GM18498 (cell line): ENCODE data around the gene POC1A.
"Not testable (repeated sequence)": the region's sequence is repeated elsewhere in the genome, so short reads cannot be mapped to it uniquely, and the experiment has no call there.

Source experiments
- ATAC-seq: cut with Tn5 transposase; IDR thresholded peaks from one replicate; pipeline ENCODE4 v1.9.1; 2021; ENCODE audit warnings: mild to moderate bottlenecking, moderate library complexity; ENCODE audit not compliant: unreplicated experiment

The POC1A gene

GRCh38 chr3:52153389-52154096 is 680 bp downstream of the POC1A start:
- peak; percentile 4 for ATAC-seq

GRCh38 chr3:52151991-52152390 is 2.2 kb downstream of the POC1A start:
- not testable (repeated sequence) for ATAC-seq

GRCh38 chr3:52150860-52151259 is 3.4 kb downstream of the POC1A start:
- ATAC-seq = no peak

GRCh38 chr3:52150357-52150756 is 3.9 kb downstream of the POC1A start:
- ATAC-seq = no peak

GRCh38 chr3:52149726-52150125 is 4.5 kb downstream of the POC1A start:
- no peak for ATAC-seq

- no peak for ATAC-seq
Measured at GRCh38 chr3:52149021-52149420, 5.2 kb downstream of the POC1A start.

- ATAC-seq = no peak
Measured at GRCh38 chr3:52147804-52148203, 6.4 kb downstream of the POC1A start.

- no peak for ATAC-seq
Measured at GRCh38 chr3:52146811-52147210, 7.4 kb downstream of the POC1A start.

- no peak for ATAC-seq
Measured at GRCh38 chr3:52146189-52146588, 8.0 kb downstream of the POC1A start.

- ATAC-seq = no peak
Measured at GRCh38 chr3:52145736-52146110, 8.5 kb downstream of the POC1A start.

- ATAC-seq = no peak
Measured at GRCh38 chr3:52144796-52145735, 9.2 kb downstream of the POC1A start.

- peak; percentile 50 for ATAC-seq
Measured at GRCh38 chr3:52144034-52144795, 10.0 kb downstream of the POC1A start.

- ATAC-seq = no peak
Measured at GRCh38 chr3:52143616-52144015, 10.6 kb downstream of the POC1A start.

GRCh38 chr3:52143156-52143555 is 11.1 kb downstream of the POC1A start:
- no peak for ATAC-seq

- no peak for ATAC-seq
Measured at GRCh38 chr3:52141751-52142150, 12.5 kb downstream of the POC1A start.

- no peak for ATAC-seq
Measured at GRCh38 chr3:52140769-52141168, 13.5 kb downstream of the POC1A start.

- no peak for ATAC-seq
Measured at GRCh38 chr3:52140000-52140399, 14.2 kb downstream of the POC1A start.

GRCh38 chr3:52137311-52137710 is 16.9 kb downstream of the POC1A start:
- ATAC-seq = no peak

GRCh38 chr3:52136513-52136912 is 17.7 kb downstream of the POC1A start:
- no peak for ATAC-seq

- no peak for ATAC-seq
Measured at GRCh38 chr3:52135332-52135731, 18.9 kb downstream of the POC1A start.

GRCh38 chr3:52134761-52135160 is 19.5 kb downstream of the POC1A start:
- ATAC-seq = no peak
